Choroid plexus epithelial cell (primary cell): ENCODE results near the gene KANSL1L.

Experiments
- DNase-seq: peaks from one replicate; pipeline ENCODE4 v3.0.0-alpha.2; 2010; ENCODE audit warnings: low read depth
- H3K4me3 ChIP-seq: 2 replicates; pipeline ENCODE4 v1.5.1; 2011; ENCODE audit warnings: low read depth, mild to moderate bottlenecking, control low read depth, low read length, moderate library complexity
- TF ChIP-seq, protein P1 (sequence below): conservative IDR thresholded peaks from 2 replicates; pipeline ENCODE4 v1.5.1; 2011; ENCODE audit warnings: low read depth, mild to moderate bottlenecking, control low read depth, inconsistent platforms, low read length, moderate library complexity

KANSL1L gene

DNA sequence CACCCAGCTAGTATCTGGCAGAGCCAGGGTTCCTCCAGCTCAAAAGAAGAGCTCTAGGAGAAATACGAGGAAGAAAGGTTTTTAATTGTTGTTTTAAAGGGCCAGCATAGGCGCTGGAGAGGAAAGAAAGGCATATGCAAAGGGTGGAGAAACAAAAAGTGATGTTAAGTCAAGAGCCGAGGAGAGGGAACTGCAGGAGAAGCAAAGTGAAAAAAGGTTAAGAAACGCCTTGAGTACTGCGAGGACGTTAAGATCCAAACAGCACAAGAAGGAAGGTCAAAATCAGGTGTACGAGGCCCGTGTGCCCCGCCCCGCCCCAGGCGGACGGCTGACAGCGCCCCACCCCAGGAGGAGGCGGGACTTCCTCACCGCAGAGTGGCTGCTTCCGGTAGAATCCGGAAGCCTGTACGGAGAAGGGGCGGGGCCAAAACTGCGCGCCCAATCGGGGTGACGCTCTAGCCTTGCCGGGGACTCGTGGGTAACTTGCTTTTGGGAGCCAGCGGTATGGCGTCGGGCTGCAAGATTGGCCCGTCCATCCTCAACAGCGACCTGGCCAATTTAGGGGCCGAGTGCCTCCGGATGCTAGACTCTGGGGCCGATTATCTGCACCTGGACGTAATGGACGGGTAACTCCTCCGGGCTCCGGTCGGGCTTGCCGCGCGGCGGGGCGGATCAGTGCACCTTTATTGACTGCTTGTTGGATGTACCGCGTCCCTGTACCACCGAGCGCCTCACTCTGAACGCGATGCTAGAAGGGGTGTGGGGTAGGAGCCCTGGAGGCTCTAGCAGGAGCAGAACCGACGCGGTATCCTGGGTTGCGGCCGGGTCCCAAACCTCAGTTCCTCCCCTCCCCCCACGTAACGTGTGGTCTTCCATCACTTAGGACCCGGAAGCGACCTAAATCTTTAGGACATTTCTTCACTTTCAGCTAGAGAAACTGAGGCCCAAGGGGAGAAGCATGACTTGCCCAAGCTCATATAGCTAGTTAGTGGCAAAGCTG lies 168.8 kb downstream of the KANSL1L start, which contains the start of gene RPE:
Gene RPE (plus strand): TSS at position 481 of the 1,000 bp plus-strand sequence. CDS start 24 bp downstream, at position 505.
- TF ChIP-seq, protein P1, sequence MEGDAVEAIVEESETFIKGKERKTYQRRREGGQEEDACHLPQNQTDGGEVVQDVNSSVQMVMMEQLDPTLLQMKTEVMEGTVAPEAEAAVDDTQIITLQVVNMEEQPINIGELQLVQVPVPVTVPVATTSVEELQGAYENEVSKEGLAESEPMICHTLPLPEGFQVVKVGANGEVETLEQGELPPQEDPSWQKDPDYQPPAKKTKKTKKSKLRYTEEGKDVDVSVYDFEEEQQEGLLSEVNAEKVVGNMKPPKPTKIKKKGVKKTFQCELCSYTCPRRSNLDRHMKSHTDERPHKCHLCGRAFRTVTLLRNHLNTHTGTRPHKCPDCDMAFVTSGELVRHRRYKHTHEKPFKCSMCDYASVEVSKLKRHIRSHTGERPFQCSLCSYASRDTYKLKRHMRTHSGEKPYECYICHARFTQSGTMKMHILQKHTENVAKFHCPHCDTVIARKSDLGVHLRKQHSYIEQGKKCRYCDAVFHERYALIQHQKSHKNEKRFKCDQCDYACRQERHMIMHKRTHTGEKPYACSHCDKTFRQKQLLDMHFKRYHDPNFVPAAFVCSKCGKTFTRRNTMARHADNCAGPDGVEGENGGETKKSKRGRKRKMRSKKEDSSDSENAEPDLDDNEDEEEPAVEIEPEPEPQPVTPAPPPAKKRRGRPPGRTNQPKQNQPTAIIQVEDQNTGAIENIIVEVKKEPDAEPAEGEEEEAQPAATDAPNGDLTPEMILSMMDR: no peak

DNA sequence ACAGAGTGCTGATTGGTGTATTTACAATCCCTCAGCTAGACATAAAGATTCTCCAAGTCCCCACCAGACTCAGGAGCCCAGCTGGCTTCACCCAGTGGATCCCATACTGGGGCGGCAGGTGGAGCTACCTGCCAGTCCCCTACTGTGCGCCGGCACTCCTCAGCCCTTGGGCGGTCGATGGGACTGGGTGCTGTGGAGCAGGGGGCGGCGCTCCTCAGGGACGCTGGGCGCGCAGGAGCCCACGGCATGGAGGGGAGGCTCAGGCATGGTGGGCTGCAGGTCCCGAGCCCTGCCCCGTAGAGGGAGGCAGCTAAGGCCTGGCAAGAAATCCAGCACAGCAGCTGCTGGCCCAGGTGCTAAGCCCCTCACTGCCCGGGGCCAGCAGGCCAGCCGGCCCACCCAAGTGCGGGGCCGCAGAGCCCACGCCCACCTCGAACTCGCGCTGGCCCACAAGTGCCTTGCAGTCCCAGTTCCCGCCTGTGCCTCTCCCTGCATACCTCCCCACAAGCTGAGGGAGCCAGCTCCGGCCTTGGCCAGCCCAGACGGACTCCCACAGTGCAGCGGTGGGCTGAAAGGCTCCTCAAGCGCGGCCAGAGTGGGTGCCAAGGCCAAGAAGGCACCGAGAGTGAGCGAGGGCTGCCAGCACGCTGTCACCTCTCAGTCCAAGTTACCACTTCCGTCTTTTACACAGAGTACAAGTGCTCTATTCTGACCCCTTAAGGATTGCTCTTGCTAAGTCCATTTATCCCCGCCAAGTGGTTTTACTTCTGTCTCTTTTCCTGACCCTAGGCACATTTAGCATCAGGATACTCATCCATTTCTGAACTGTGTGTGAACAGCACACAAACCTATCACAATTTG lies 170.5 kb downstream of the KANSL1L start:
- TF ChIP-seq, protein P1: no peak

More for the DNA sequence above, 168.8 kb downstream of the KANSL1L start, which contains the start of gene RPE:
- peak within 1 kb of the TSS; percentile 93 for H3K4me3 ChIP-seq
- DNase-seq: peak; percentile 95

DNA sequence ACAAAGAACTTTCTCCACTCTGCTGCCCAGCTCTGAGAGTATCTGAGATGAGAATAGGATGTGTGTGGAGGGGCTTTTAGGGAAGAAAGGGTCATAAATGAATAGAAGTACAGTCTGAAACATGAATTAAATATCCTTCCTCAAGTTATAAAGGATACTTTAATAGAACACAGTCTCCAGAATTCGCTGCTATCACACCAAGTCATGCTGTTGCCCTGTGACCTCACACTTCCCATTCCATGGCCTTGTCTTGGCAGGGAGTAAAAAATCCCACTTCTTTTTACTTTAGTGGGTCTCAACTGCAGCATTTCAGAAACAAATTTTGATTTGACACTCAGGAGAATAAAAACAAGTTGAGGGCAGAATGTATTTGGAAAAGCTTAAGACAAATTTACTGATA lies 172.6 kb downstream of the KANSL1L start:
- no peak for DNase-seq
- H3K4me3 ChIP-seq: no peak overlapping the region
- TF ChIP-seq, protein P1: no peak

More for the DNA sequence above, 170.5 kb downstream of the KANSL1L start:
- H3K4me3 ChIP-seq: no peak overlapping the region
- no peak for DNase-seq

DNA sequence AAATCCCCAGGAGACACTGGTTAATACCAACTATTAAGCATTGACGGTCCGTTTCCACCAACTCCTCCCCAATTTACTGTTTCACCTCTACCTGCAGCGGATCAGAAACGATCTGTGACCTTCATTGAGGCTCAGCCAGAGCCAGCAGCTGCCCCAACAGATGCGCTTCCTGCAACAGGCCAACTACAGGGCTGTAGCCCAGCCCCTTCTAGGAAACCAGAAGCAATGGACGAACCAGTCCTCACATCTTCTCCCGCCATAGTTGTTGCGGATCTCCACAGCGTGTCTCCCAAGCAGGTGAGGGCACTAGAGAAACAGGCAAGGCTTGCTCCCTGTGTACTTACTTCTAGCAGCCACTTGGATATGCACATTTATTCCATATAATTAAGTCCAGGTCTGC lies 177.2 kb downstream of the KANSL1L start:
- H3K4me3 ChIP-seq: no peak overlapping the region

GRCh38 chr2:209990838-209991237 lies 180.4 kb downstream of the KANSL1L start:
- TF ChIP-seq, protein P1: no peak
- no peak overlapping the region for H3K4me3 ChIP-seq
- no peak for DNase-seq

More for the DNA sequence above, 177.2 kb downstream of the KANSL1L start:
- DNase-seq: no peak
- TF ChIP-seq, protein P1: no peak

DNA sequence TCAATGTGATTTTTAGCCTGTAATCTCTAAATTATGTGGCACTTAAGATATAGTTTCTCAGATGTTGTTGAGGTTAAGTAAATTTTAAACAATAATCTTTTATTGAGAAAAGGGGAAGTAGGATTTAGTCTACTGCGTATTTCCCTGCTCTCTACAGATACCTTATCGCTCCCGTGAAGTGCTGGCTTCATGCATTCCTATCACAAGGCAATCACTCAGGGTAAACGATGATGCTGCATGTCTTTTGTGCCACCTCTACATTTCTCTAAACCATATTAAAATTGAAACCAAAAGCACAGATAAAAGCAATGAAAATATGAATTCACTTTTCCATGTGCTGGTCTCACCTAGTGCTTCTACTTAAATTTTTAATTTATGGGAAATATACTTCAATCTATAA lies 183.2 kb downstream of the KANSL1L start:
- DNase-seq: no peak
- no peak overlapping the region for H3K4me3 ChIP-seq
- TF ChIP-seq, protein P1: no peak
